ENCODE measurements around the gene PDAP1.

Gene PDAP1, protein sequence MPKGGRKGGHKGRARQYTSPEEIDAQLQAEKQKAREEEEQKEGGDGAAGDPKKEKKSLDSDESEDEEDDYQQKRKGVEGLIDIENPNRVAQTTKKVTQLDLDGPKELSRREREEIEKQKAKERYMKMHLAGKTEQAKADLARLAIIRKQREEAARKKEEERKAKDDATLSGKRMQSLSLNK

GRCh38 chr7:99408379-99409191, at the start of gene PDAP1, which contains the start of gene BUD31:
Gene PDAP1, minus strand, starts transcription at chr7:99408597. Its CDS starts 49 bp downstream, at chr7:99408548.
Gene BUD31, plus strand, starts transcription at chr7:99408969. Its CDS starts 2,124 bp downstream, at chr7:99411093.
- Mint-ChIP-seq H3K27me3 (no peaks in the 10 kb centered on the region), H3K27ac (peak within 1 kb of the TSS; percentile 92), H3K4me3 (peak within 1 kb of the TSS; percentile 89), H3K36me3 (peaks cover 37% of the 10 kb centered on the region), H3K9me3 (no peaks in the 10 kb centered on the region), H3K4me1 (peaks cover 50% of the 10 kb centered on the region)
- peak; percentile 94 for DNase-seq
- CTCF ChIA-PET, result interaction anchor here (1.0 kb wide), 1 partner anchor 94 kb away, joined by 3 read pairs; no protein-coding TSS in a partner anchor

DNA sequence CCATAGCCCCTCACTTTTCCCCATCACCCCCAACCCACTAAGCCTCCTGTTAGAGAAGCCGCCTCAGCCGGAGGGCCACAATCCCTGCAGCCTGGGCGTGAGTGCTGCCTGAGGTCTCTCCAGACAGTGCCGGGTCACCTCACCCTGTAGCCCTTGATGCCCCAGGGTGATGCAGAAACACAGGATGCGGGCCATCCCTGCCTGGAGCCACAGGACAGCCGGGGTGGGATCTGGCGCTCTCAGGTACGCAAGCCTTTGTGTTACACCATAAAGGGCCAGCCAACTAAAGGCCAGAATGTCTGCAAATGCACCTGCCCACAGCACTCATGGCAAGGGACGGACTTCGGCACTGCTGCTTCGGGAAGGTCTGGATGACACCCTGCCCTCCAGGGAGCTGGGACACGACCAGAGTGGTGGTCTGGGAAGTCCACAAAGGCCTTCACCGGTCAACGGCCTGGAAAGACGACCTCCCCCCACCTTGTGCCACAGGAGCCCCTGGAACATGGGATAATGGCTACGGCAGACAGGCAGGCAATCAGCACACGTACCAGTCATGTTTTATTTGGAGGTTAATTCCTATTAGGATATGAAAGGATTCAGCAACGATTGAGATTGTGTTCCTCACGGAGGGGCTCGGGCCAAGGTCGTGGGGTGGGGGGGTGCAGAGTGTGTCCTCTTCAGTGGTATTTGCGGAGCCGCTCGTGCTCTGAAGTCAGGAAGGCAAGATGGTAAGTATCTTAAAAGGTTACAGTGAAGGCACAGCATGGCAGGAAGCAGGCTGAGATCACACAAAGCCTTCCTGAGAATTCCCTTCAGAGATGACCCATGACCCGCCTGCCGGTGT, 49.5 kb upstream of the PDAP1 start:
- Mint-ChIP-seq H3K36me3 (peaks cover 55% of the 10 kb centered on the region), H3K27ac (no peak overlapping the region), H3K4me3 (no peak overlapping the region), H3K9me3 (no peaks in the 10 kb centered on the region), H3K4me1 (peaks cover 15% of the 10 kb centered on the region), H3K27me3 (no peaks in the 10 kb centered on the region)
- CTCF ChIA-PET, result interaction anchor here (1.2 kb wide), 1 partner anchor 28 kb away, joined by 3 read pairs; no protein-coding TSS in a partner anchor
- no peak for DNase-seq

GRCh38 chr7:99457050-99457649, 48.8 kb upstream of the PDAP1 start:
- no peaks in the 10 kb centered on the region for H3K27me3 Mint-ChIP-seq
- no peak overlapping the region for H3K4me3 Mint-ChIP-seq
- peaks cover 11% of the 10 kb centered on the region for H3K4me1 Mint-ChIP-seq
- no peak for DNase-seq
- H3K9me3 Mint-ChIP-seq, result no peaks in the 10 kb centered on the region
- no peak overlapping the region for H3K27ac Mint-ChIP-seq
- CTCF ChIA-PET, result no interaction called here
- H3K36me3 Mint-ChIP-seq, result peaks cover 52% of the 10 kb centered on the region

- Mint-ChIP-seq H3K4me3 (no peak overlapping the region), H3K4me1 (peaks cover 10% of the 10 kb centered on the region), H3K27me3 (no peaks in the 10 kb centered on the region), H3K9me3 (no peaks in the 10 kb centered on the region), H3K36me3 (peaks cover 52% of the 10 kb centered on the region), H3K27ac (peak overlapping the region; percentile 37)
- CTCF ChIA-PET, result interaction anchor here (1.3 kb wide), 1 partner anchor 9 kb away, joined by 3 read pairs; no protein-coding TSS in a partner anchor
- DNase-seq, result no peak
These were observed 47.9 kb upstream of the PDAP1 start for GRCh38 chr7:99456288-99456687.

- no peak for DNase-seq
- peaks cover 6% of the 10 kb centered on the region for H3K4me1 Mint-ChIP-seq
- H3K27ac Mint-ChIP-seq, result peak overlapping the region; percentile 37
- no peaks in the 10 kb centered on the region for H3K9me3 Mint-ChIP-seq
- H3K36me3 Mint-ChIP-seq, result peaks cover 51% of the 10 kb centered on the region
- no peaks in the 10 kb centered on the region for H3K27me3 Mint-ChIP-seq
- CTCF ChIA-PET, result interaction anchor here (1.3 kb wide), 1 partner anchor 10 kb away, joined by 3 read pairs; no protein-coding TSS in a partner anchor
- no peak overlapping the region for H3K4me3 Mint-ChIP-seq
These were observed 47.5 kb upstream of the PDAP1 start for GRCh38 chr7:99455874-99456273.

- Mint-ChIP-seq H3K27ac (no peak overlapping the region), H3K36me3 (peaks cover 40% of the 10 kb centered on the region), H3K9me3 (no peaks in the 10 kb centered on the region), H3K4me3 (no peak overlapping the region), H3K27me3 (no peaks in the 10 kb centered on the region), H3K4me1 (no peaks in the 10 kb centered on the region)
- DNase-seq, result no peak
- CTCF ChIA-PET, result no interaction called here
These were observed 44.7 kb upstream of the PDAP1 start for GRCh38 chr7:99453105-99453504.

DNA sequence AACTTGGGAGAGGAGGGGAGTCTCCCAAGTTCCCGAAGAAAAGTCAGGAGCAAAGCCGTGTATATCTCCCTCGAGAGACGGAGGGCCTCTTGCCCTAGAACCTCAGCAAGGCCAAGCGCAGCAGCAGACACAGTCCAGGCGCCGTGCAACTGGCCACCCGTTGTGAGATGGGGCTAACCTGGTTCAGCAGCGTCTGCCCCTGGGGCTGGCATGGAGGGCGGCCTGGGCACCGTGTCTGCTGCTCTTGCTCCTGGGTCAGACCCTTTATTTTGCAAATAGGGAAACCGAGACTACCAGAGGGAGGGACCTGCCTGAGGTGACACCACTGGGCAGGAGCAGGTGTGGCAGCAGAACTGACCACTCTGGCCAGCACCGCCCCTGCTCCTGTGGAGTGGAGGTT, 44.1 kb upstream of the PDAP1 start:
- CTCF ChIA-PET, result no interaction called here
- H3K4me1 Mint-ChIP-seq, result no peaks in the 10 kb centered on the region
- peak overlapping the region; percentile 33 for H3K27ac Mint-ChIP-seq

GRCh38 chr7:99451936-99452335, 43.5 kb upstream of the PDAP1 start:
- DNase-seq, result no peak
- Mint-ChIP-seq H3K27me3 (no peaks in the 10 kb centered on the region), H3K4me1 (no peaks in the 10 kb centered on the region), H3K9me3 (no peaks in the 10 kb centered on the region), H3K27ac (no peak overlapping the region), H3K36me3 (peaks cover 36% of the 10 kb centered on the region), H3K4me3 (no peak overlapping the region)
- CTCF ChIA-PET, result no interaction called here

More for the DNA sequence above, 44.1 kb upstream of the PDAP1 start:
- Mint-ChIP-seq H3K4me3 (no peak overlapping the region), H3K36me3 (peaks cover 40% of the 10 kb centered on the region), H3K27me3 (no peaks in the 10 kb centered on the region), H3K9me3 (no peaks in the 10 kb centered on the region)
- DNase-seq, result no peak

DNA sequence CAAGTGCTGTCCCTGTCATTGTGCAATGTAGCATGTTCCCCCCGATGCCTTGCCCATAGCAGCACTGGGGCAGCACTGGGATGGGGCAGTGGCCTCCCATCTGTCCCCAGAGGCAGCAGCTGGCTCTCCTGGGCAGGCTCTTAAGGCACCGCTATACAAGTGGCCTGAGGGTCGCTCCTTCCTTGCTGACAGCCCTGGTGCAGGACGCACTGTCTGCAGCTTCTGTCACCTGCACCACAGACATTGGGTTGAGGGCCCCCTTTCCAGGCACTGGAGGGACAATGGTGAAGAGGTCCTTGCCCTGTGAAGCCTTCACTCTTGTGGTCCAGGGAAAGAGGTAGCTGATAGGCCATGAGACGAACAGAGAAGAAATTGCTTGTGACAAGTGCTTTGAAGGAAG, 40.9 kb upstream of the PDAP1 start:
- Mint-ChIP-seq H3K27me3 (no peaks in the 10 kb centered on the region), H3K36me3 (peaks cover 40% of the 10 kb centered on the region), H3K4me3 (no peak overlapping the region), H3K9me3 (no peaks in the 10 kb centered on the region), H3K4me1 (no peaks in the 10 kb centered on the region), H3K27ac (no peak overlapping the region)
- DNase-seq, result no peak
- CTCF ChIA-PET, result no interaction called here

- Mint-ChIP-seq H3K27me3 (no peaks in the 10 kb centered on the region), H3K27ac (no peak overlapping the region), H3K36me3 (peaks cover 37% of the 10 kb centered on the region), H3K9me3 (no peaks in the 10 kb centered on the region), H3K4me1 (no peaks in the 10 kb centered on the region), H3K4me3 (no peak overlapping the region)
- no peak for DNase-seq
- CTCF ChIA-PET, result no interaction called here
These were observed 40.5 kb upstream of the PDAP1 start for GRCh38 chr7:99448855-99449254.

DNA sequence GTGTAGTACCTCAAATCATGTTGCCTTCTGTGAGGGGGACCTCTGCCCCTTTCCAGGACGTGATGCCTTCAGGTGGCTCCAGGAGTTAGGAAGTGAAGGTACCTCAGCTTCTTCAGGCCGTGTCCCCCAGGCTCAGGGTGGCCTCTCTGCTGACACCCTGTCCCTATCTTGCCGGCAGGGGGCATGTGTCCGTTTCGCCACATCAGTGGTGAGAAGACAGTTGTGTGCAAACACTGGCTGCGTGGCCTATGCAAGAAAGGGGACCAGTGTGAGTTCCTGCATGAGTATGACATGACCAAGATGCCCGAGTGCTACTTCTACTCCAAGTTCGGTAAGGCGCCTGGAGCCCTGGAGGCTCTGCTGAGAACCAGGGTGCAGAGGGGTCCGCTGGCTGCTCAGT, 39.5 kb upstream of the PDAP1 start:
- peak; percentile 35 for DNase-seq
- Mint-ChIP-seq H3K9me3 (no peaks in the 10 kb centered on the region), H3K4me1 (peaks cover 3% of the 10 kb centered on the region), H3K4me3 (no peak overlapping the region), H3K27ac (no peak overlapping the region), H3K36me3 (peaks cover 38% of the 10 kb centered on the region), H3K27me3 (no peaks in the 10 kb centered on the region)
- CTCF ChIA-PET, result no interaction called here

DNA sequence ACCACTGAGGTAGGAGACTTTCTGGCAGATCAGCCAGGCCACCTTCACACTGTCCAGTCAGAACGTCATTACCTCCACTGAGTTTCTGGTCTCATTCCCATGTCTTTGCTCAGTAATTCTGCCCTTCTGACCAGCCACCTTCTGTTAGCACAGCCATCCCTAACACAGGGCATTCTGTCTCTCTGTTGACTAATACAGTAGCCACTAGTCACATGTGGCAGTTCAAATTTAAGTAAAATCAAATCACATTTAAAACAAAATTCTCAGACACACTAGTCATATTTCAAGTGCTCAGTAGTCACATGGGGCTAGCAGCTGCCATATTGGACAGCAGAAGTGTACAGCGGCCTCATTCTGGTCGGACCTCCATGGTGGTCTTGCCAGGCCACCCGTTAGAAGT, 37.7 kb upstream of the PDAP1 start:
- Mint-ChIP-seq H3K4me1 (peaks cover 9% of the 10 kb centered on the region), H3K27ac (no peak overlapping the region), H3K9me3 (no peaks in the 10 kb centered on the region), H3K4me3 (no peak overlapping the region), H3K27me3 (no peaks in the 10 kb centered on the region), H3K36me3 (peaks cover 41% of the 10 kb centered on the region)
- CTCF ChIA-PET, result no interaction called here
- DNase-seq, result no peak

- H3K4me1 Mint-ChIP-seq, result peaks cover 41% of the 10 kb centered on the region
- H3K4me3 Mint-ChIP-seq, result peak overlapping the region; percentile 98
- no peaks in the 10 kb centered on the region for H3K27me3 Mint-ChIP-seq
- no peak for DNase-seq
- H3K36me3 Mint-ChIP-seq, result peaks cover 23% of the 10 kb centered on the region
- no peak overlapping the region for H3K27ac Mint-ChIP-seq
- CTCF ChIA-PET, result no interaction called here
- no peaks in the 10 kb centered on the region for H3K9me3 Mint-ChIP-seq
These were observed 31.8 kb upstream of the PDAP1 start for GRCh38 chr7:99440195-99440594.

Data from activated naive CD4-positive, alpha-beta T cell treated with anti-CD3 and anti-CD28 coated beads, Interleukin-2, amount 10 ng/mL, durations not matched to agents 7 days and 5 days (primary cell).